MM.1S (cell line): ENCODE measurements around the gene GRIK4.

Source experiments
- CTCF ChIP-seq: fragments of 300-600 bp; sonication (generic); IDR thresholded peaks from 2 replicates; pipeline ENCODE4 v1.5.1; 2016; ENCODE audit warnings: antibody characterized with exemption, low read length, mixed read lengths
- EZH2 ChIP-seq: fragments of 300-600 bp; sonication (generic); optimal IDR thresholded peaks from 2 replicates; pipeline ENCODE3; 2017; ENCODE audit warnings: low read depth, mild to moderate bottlenecking, antibody characterized with exemption, low read length, mixed read lengths
- EZH2phosphoT487 ChIP-seq: fragments of 300-600 bp; sonication (generic); IDR thresholded peaks from 2 replicates; pipeline ENCODE4 v1.6.1; 2018; ENCODE audit warnings: antibody characterized with exemption, low read length

DNA sequence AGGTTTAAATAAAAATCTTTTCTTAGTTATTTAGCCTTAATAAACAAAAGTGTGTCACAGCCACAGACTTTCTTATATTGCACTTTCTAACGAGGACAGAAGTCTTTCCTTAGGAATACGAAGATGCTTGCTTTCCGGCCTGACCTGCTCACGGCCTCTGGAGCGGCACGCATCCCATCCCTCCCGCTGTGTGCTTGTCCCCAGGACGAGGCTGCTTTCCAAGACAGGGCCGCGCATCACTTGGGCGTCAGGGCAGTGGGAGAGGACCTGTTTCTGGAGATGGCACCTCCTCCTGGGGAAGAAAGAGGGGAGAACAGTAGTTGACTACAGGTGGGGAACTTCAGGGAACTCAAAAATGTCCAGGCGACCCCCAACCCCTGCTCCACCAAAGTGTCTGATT, 26.4 kb downstream of the GRIK4 start:
- no peak for TF ChIP-seq CTCF
- no peak for TF ChIP-seq EZH2phosphoT487
- no peak for TF ChIP-seq EZH2
